HEK293T (cell line): ENCODE data around the gene TGFBR3L.

Experiments used
- CTBP1 ChIP-seq: fragments of 450-650 bp; IDR thresholded peaks from 2 replicates; pipeline ENCODE4 v1.6.1; 2016; ENCODE audit warnings: borderline replicate concordance
- SP1 ChIP-seq: fragments of 450-650 bp; IDR thresholded peaks from 2 replicates; pipeline ENCODE4 v1.6.1; 2017

GRCh38 chr19:7910321-7911161, 4.1 kb upstream of the TGFBR3L start:
- TF ChIP-seq SP1 = no peak
- TF ChIP-seq CTBP1 = no peak
